B cell (primary cell): ENCODE results near the gene FASLG. TPM values are rescaled to one million over a fixed set of nuclear protein-coding genes. Genes with fewer than 3 reads are reported as not detected.

Source experiments
- ATAC-seq: fragments of 200-7000 bp; cut with Tn5 transposase; one replicate; pipeline ENCODE4 v1.10.0; 2021; ENCODE audit warnings: low read depth, mild to moderate bottlenecking, moderate number of reproducible peaks, moderate library complexity
- CTCF ChIA-PET: fragments of 350-600 bp; sonication (Branson Sonifier 250); formaldehyde crosslinking; loops from one replicate; lab custom pipeline; 2021; ENCODE audit warnings: antibody characterized with exemption, inconsistent platforms; lab: Charles Lee
- POLR2A ChIA-PET: fragments of 350-600 bp; sonication (Branson Sonifier 250); formaldehyde crosslinking; loops from one replicate; lab custom pipeline; 2021; ENCODE audit warnings: antibody characterized with exemption; lab: Charles Lee
- DNase-seq: peaks from one replicate; pipeline ENCODE4 v3.0.0; 2013
- H2AFZ ChIP-seq: 2 replicates; pipeline ENCODE4 v1.6.1; 2012; ENCODE audit warnings: mild to moderate bottlenecking, low read depth, low read length; ENCODE audit not compliant: insufficient read depth, poor library complexity, severe bottlenecking
- H3K27ac ChIP-seq, 2 donors: 1 replicate in 1 of 2; 2 replicates in 1 of 2; pipeline ENCODE4 v1.5.1; 2012 to 2013; ENCODE audit warnings: low read length in 2 of 2, mild to moderate bottlenecking in 2 of 2, moderate library complexity in 1 of 2
- H3K27me3 ChIP-seq, 4 experiments: fragments of 200-600 bp in 1 of 4; sonication (generic) in 1 of 4; replicated peaks in 1 of 4; 1 replicate in 2 of 4; 2 replicates in 2 of 4; pipeline versions ENCODE4 v1.6.1 to v1.7.0; 2013 to 2016; ENCODE audit warnings: low read length in 3 of 4, mild to moderate bottlenecking in 2 of 4, mixed read lengths in 1 of 4, moderate library complexity in 1 of 4; ENCODE audit not compliant: insufficient read depth in 4 of 4, control insufficient read depth in 3 of 4; ENCODE audit errors: control extremely low read depth in 1 of 4
- H3K36me3 ChIP-seq, 2 experiments: replicated peaks in 1 of 2; 1 replicate in 1 of 2; 2 replicates in 1 of 2; pipeline versions ENCODE4 v1.6.1 to v1.7.1; 2013; ENCODE audit warnings: low read length in 1 of 2; ENCODE audit not compliant: insufficient read depth in 2 of 2, control insufficient read depth in 1 of 2; ENCODE audit errors: control extremely low read depth in 1 of 2, extremely low read depth in 1 of 2
- H3K4me1 ChIP-seq, 2 donors: fragments of 200-600 bp in 1 of 2; sonication (generic) in 1 of 2; 1 replicate in 1 of 2; 2 replicates in 1 of 2; pipeline versions ENCODE4 v1.5.1 to v1.6.1; 2013 to 2017; ENCODE audit warnings: low read length in 2 of 2; ENCODE audit not compliant: control insufficient read depth in 2 of 2, insufficient read depth in 2 of 2
- H3K4me2 ChIP-seq: replicated peaks from 2 replicates; pipeline ENCODE3; 2012; ENCODE audit warnings: mild to moderate bottlenecking, low read depth, low read length; ENCODE audit not compliant: poor library complexity, severe bottlenecking
- H3K4me3 ChIP-seq, 5 experiments: fragments of 200-600 bp in 1 of 5; sonication (generic) in 1 of 5; 1 replicate in 3 of 5; 2 replicates in 2 of 5; pipeline versions ENCODE4 v1.5.1 to v1.7.0; 2011 to 2016; ENCODE audit warnings: low read length in 4 of 5, mild to moderate bottlenecking in 4 of 5, low read depth in 2 of 5, control low read depth in 1 of 5, moderate library complexity in 1 of 5; ENCODE audit not compliant: insufficient read depth in 1 of 5; ENCODE audit errors: control extremely low read depth in 1 of 5, extremely low read depth in 1 of 5
- H3K79me2 ChIP-seq: fragments of 200-600 bp; sonication (generic); one replicate; pipeline ENCODE4 v1.6.0; 2016; ENCODE audit warnings: low read length; ENCODE audit not compliant: control insufficient read depth, insufficient read depth
- H3K9ac ChIP-seq: fragments of 200-600 bp; sonication (generic); 2 replicates; pipeline ENCODE4 v1.6.1; 2017; ENCODE audit warnings: mild to moderate bottlenecking, low read length, moderate library complexity
- H3K9me3 ChIP-seq, 3 donors: one replicate each; pipeline versions ENCODE4 v1.6.1 to v1.7.1; 2013; ENCODE audit warnings: low read length in 2 of 3; ENCODE audit not compliant: control insufficient read depth in 2 of 3, insufficient read depth in 1 of 3; ENCODE audit errors: control extremely low read depth in 1 of 3
- H4K20me1 ChIP-seq: 2 replicates; pipeline ENCODE4 v1.6.0; 2012; ENCODE audit warnings: mild to moderate bottlenecking, low read length; ENCODE audit not compliant: insufficient read depth, control insufficient read depth, poor library complexity, severe bottlenecking
- H3K27ac Mint-ChIP-seq: one replicate; pipeline ENCODE4 v1.8.0; 2021; ENCODE audit warnings: mixed read lengths
- H3K27me3 Mint-ChIP-seq: one replicate; pipeline ENCODE4 v1.8.0; 2021; ENCODE audit warnings: mixed read lengths
- H3K4me1 Mint-ChIP-seq: one replicate; pipeline ENCODE4 v1.8.0; 2021; ENCODE audit warnings: mixed read lengths
- H3K4me3 Mint-ChIP-seq: one replicate; pipeline ENCODE4 v1.8.0; 2021; ENCODE audit warnings: mixed read lengths
- H3K9me3 Mint-ChIP-seq: one replicate; pipeline ENCODE4 v1.8.0; 2022; ENCODE audit warnings: mixed read lengths; ENCODE audit not compliant: insufficient read depth
- EZH2 ChIP-seq: IDR thresholded peaks from 2 replicates; pipeline ENCODE4 v1.6.1; 2012; ENCODE audit warnings: borderline replicate concordance, low read depth, mild to moderate bottlenecking, moderate library complexity, low read length; ENCODE audit not compliant: insufficient read depth, poor library complexity, severe bottlenecking
- WGBS: methylation state at CpG from one replicate; pipeline ENCODE4 v1.1.5; 2013; ENCODE audit warnings: missing lambda C conversion rate; ENCODE audit not compliant: insufficient coverage; 5-methylcytosine and 5-hydroxymethylcytosine counted together
- intact Hi-C: fragments of 100-400 bp; cut with micrococcal nuclease; formaldehyde crosslinking; loops from one replicate; pipeline ENCODE4 v1.10.0; 2022
- polyA plus RNA-seq: library from polyadenylated mRNA; depleted of rRNA; stranded (reverse); fragments of >200 nt; gene quantifications from 2 replicates; pipeline ENCODE4 v1.2.3, GENCODE V29; 2012
- total RNA-seq, 2 donors: library from RNA; stranded (reverse); fragments of 120-200 nt in 1 of 2; gene quantifications; 1 replicate in 1 of 2; 2 replicates in 1 of 2; pipeline versions ENCODE4 v1.2.3 to v1.2.4, GENCODE V29; 2013 to 2022
- TF ChIP-seq, protein P1 (sequence below): fragments of 200-600 bp; IDR thresholded peaks from one replicate; pipeline ENCODE4 v1.8.0; 2022; ENCODE audit warnings: antibody characterized with exemption, mild to moderate bottlenecking

FASLG gene
- total and polyA plus RNA-seq, 2 donors (not counting 1 experiment from before 2014, with no cell fraction given): 0.15 TPM; not detected in 1

DNA sequence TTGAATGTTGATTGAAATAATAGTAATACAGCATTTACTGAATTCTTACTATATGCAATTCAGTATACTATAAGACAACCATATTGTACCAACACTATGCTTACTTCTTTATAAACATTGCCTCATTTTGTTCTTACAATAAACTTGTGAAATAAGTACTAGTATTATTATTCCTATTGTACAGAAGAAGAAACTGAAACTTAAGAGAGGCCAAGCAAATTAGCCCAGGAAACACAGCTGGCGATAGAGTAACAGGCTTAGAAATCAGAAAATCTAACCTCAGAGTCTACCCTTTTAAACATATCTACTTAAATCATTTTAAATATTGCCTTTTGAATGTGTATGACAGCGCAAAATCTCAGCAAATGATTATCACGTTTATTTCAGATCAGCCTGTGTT lies 41.7 kb downstream of the FASLG start:
- POLR2A ChIA-PET: no interaction called here
- intact Hi-C loops: no loop called here

DNA sequence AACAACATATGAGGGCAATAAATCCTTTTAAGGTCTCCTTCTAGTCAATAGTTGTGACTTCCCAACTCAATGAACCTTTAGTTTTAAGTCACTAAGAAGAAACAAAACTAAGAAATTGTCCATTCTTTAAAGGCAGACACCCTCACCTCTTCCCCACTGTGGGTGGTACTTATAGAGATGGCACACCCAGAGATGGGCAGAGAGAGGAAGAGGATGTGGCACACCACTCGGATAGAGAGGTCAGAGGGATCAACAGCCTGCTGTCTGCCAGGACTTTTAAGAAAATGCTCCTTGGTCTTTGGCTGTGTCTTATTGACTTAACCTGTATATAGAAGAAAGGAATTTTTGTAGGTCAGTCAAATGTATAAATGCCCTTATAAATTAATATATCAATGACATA lies 45.1 kb downstream of the FASLG start:
- Histone ChIP-seq H3K79me2 (no peaks in the 10 kb centered on the region), H3K4me1 (peaks cover 9 to 12% of the 10 kb centered on the region in 2 donors), H3K9me3 (no peaks in the 10 kb centered on the region), H3K27ac (no peak overlapping the region), H3K4me3 (no peak overlapping the region), H3K9ac (no peak overlapping the region), H3K36me3 (no peaks in the 10 kb centered on the region), H3K27me3 (no peaks in the 10 kb centered on the region), H4K20me1 (no peaks in the 10 kb centered on the region), H2AFZ (no peak overlapping the region), H3K4me2 (no peak overlapping the region)
- DNase-seq (no peak), ATAC-seq (no peak)
- CTCF ChIA-PET: no interaction called here
- WGBS: no CpG with 5 or more reads among the region's 1 CpG
- Mint-ChIP-seq H3K4me3 (no peak overlapping the region), H3K27ac (no peak overlapping the region), H3K9me3 (no peaks in the 10 kb centered on the region), H3K4me1 (peaks cover 13% of the 10 kb centered on the region), H3K27me3 (peaks cover 3% of the 10 kb centered on the region)
- POLR2A ChIA-PET: no interaction called here
- TF ChIP-seq, protein P1, sequence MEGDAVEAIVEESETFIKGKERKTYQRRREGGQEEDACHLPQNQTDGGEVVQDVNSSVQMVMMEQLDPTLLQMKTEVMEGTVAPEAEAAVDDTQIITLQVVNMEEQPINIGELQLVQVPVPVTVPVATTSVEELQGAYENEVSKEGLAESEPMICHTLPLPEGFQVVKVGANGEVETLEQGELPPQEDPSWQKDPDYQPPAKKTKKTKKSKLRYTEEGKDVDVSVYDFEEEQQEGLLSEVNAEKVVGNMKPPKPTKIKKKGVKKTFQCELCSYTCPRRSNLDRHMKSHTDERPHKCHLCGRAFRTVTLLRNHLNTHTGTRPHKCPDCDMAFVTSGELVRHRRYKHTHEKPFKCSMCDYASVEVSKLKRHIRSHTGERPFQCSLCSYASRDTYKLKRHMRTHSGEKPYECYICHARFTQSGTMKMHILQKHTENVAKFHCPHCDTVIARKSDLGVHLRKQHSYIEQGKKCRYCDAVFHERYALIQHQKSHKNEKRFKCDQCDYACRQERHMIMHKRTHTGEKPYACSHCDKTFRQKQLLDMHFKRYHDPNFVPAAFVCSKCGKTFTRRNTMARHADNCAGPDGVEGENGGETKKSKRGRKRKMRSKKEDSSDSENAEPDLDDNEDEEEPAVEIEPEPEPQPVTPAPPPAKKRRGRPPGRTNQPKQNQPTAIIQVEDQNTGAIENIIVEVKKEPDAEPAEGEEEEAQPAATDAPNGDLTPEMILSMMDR: no peak
- TF ChIP-seq EZH2: no peak
- intact Hi-C loops: no loop called here

More for the DNA sequence above, 41.7 kb downstream of the FASLG start:
- CTCF ChIA-PET: interaction anchor here (1.0 kb wide), 1 partner anchor 19 kb away, joined by 4 read pairs; no protein-coding TSS in a partner anchor
- H3K79me2 ChIP-seq: no peaks in the 10 kb centered on the region
- Mint-ChIP-seq H3K4me1 (peaks cover 35% of the 10 kb centered on the region), H3K27me3 (no peaks in the 10 kb centered on the region), H3K27ac (no peak overlapping the region), H3K9me3 (no peaks in the 10 kb centered on the region), H3K4me3 (no peak overlapping the region)
- ATAC-seq: no peak
- H3K4me2 ChIP-seq: no peak overlapping the region
- H3K27ac ChIP-seq: no peak overlapping the region
- no peaks in the 10 kb centered on the region for H3K36me3 ChIP-seq
- no CpG with 5 or more reads among the region's 3 CpGs for WGBS
- H3K9me3 ChIP-seq: no peaks in the 10 kb centered on the region
- H4K20me1 ChIP-seq: no peaks in the 10 kb centered on the region
- no peak overlapping the region for H3K9ac ChIP-seq
- H3K27me3 ChIP-seq: no peaks in the 10 kb centered on the region
- no peak for TF ChIP-seq EZH2
- TF ChIP-seq, protein P1: no peak
- H2AFZ ChIP-seq: no peak overlapping the region
- no peak overlapping the region for H3K4me3 ChIP-seq
- DNase-seq: no peak
- H3K4me1 ChIP-seq: peaks cover 31 to 35% of the 10 kb centered on the region in 2 donors
